Measurements from ENCODE around the gene LSS. TPM values are rescaled to one million over a fixed set of nuclear protein-coding genes. Genes with fewer than 3 reads are reported as not detected.

The LSS gene
- total RNA-seq, 1 experiment from 2014 or later, result 45.7 TPM

- no TSS peak for BruUV-seq (replicated peaks)
- Histone ChIP-seq H2AFZ (ENCODE audit: low read length) (no peak overlapping the region), H3K4me3 (ENCODE audit: low read length) (no peak overlapping the region), H3K9me2 (replicated peaks; ENCODE audit: low read length) (no peaks in the 10 kb centered on the region), H3K4me2 (ENCODE audit: low read length) (no peak overlapping the region), H3K9ac (ENCODE audit: low read length) (no peak overlapping the region), H4K20me1 (ENCODE audit: low read length) (no peaks in the 10 kb centered on the region), H3K4me1 (ENCODE audit: insufficient read depth, low read length) (no peaks in the 10 kb centered on the region), H3F3A (ENCODE audit: low read length, unreplicated experiment) (no peaks in the 10 kb centered on the region), H3K36me3 (ENCODE audit: low read depth, low read length) (peaks cover 66% of the 10 kb centered on the region), H3K27ac (ENCODE audit: low read length) (no peak overlapping the region), H3K79me2 (ENCODE audit: low read length) (no peaks in the 10 kb centered on the region), H3K27me3 (ENCODE audit: low read length) (no peaks in the 10 kb centered on the region), H3K9me3 (ENCODE audit: low read length) (no peaks in the 10 kb centered on the region)
- no peak for TF ChIP-seq EZH2phosphoT487 (IDR thresholded peaks at IDR 0.05; ENCODE audit: borderline replicate concordance, low read length)
- TF ChIP-seq EZH2 (IDR thresholded peaks at IDR 0.05; ENCODE audit: low read length, unreplicated experiment), result no peak
- no peak for TF ChIP-seq CTCF (conservative IDR thresholded peaks at IDR 0.05; ENCODE audit: low read depth, low read length)
- ChIA-PET POLR2A (ENCODE audit: unreplicated experiment) (no interaction called here), CTCF (interaction anchor here (0.7 kb wide), 1 partner anchor 18 kb away, joined by 4 read pairs; no protein-coding TSS in a partner anchor)
- intact Hi-C loops (cut with micrococcal nuclease), result no loop called here
- DNase-seq, result no peak
- no peak for ATAC-seq
These were observed 24.3 kb upstream of the LSS start for GRCh38 chr21:46252840-46253239.

DNA sequence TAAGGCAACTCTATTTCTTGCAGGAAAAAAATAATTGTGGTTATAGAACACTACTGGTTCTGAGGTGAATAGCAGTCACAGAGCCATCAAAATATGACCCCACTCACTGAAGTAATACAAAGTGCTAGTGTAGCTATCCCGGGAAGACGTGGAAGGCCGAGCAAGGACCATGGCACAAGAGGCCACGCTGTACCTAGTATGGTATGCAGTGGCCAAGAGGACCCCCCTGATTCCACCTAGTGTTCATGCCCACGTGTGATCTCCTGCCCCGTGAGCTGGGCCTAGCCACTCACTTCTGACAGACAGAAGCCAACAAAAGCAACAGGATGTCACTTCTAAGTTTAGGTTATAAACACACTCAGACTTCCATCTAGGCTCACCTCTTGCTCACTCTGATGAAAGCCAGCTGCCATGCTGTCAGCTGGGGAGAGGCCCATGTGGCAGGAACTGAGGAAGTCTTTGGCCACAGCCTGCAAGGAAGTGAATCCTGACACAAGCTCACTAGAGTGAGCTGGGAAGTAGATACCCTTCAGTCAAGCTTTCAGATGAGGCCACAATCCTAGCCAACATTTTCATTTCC, 21.7 kb upstream of the LSS start:
- Histone ChIP-seq H3K27ac (ENCODE audit: low read length) (no peak overlapping the region), H3K27me3 (ENCODE audit: low read length) (no peaks in the 10 kb centered on the region), H3K4me2 (ENCODE audit: low read length) (no peak overlapping the region), H3K4me1 (ENCODE audit: insufficient read depth, low read length) (no peaks in the 10 kb centered on the region), H2AFZ (ENCODE audit: low read length) (no peak overlapping the region), H3K4me3 (ENCODE audit: low read length) (no peak overlapping the region), H3K79me2 (ENCODE audit: low read length) (no peaks in the 10 kb centered on the region), H4K20me1 (ENCODE audit: low read length) (no peaks in the 10 kb centered on the region), H3K9me3 (ENCODE audit: low read length) (no peaks in the 10 kb centered on the region), H3F3A (ENCODE audit: low read length, unreplicated experiment) (no peaks in the 10 kb centered on the region), H3K9ac (ENCODE audit: low read length) (no peak overlapping the region), H3K9me2 (replicated peaks; ENCODE audit: low read length) (no peaks in the 10 kb centered on the region), H3K36me3 (ENCODE audit: low read depth, low read length) (peaks cover 72% of the 10 kb centered on the region)
- no peak for DNase-seq
- CTCF ChIA-PET, result no interaction called here
- TF ChIP-seq EZH2phosphoT487 (IDR thresholded peaks at IDR 0.05; ENCODE audit: borderline replicate concordance, low read length) (no peak), EZH2 (IDR thresholded peaks at IDR 0.05; ENCODE audit: low read length, unreplicated experiment) (no peak), CTCF (conservative IDR thresholded peaks at IDR 0.05; ENCODE audit: low read depth, low read length) (no peak)
- intact Hi-C loops (cut with micrococcal nuclease), result no loop called here
- POLR2A ChIA-PET (ENCODE audit: unreplicated experiment), result no interaction called here
- BruUV-seq (replicated peaks), result no TSS peak
- ATAC-seq, result no peak

- no peak for DNase-seq
- intact Hi-C loops (cut with micrococcal nuclease), result no loop called here
- Histone ChIP-seq H3K9me2 (replicated peaks; ENCODE audit: low read length) (no peaks in the 10 kb centered on the region), H4K20me1 (ENCODE audit: low read length) (no peaks in the 10 kb centered on the region), H2AFZ (ENCODE audit: low read length) (no peak overlapping the region), H3K9ac (ENCODE audit: low read length) (no peak overlapping the region), H3K4me2 (ENCODE audit: low read length) (no peak overlapping the region), H3F3A (ENCODE audit: low read length, unreplicated experiment) (no peaks in the 10 kb centered on the region), H3K4me3 (ENCODE audit: low read length) (no peak overlapping the region), H3K27ac (ENCODE audit: low read length) (no peak overlapping the region), H3K79me2 (ENCODE audit: low read length) (no peaks in the 10 kb centered on the region), H3K27me3 (ENCODE audit: low read length) (no peaks in the 10 kb centered on the region), H3K9me3 (ENCODE audit: low read length) (no peaks in the 10 kb centered on the region), H3K4me1 (ENCODE audit: insufficient read depth, low read length) (no peaks in the 10 kb centered on the region), H3K36me3 (ENCODE audit: low read depth, low read length) (peaks cover 72% of the 10 kb centered on the region)
- ChIA-PET CTCF (no interaction called here), POLR2A (ENCODE audit: unreplicated experiment) (no interaction called here)
- no peak for TF ChIP-seq EZH2 (IDR thresholded peaks at IDR 0.05; ENCODE audit: low read length, unreplicated experiment)
- no TSS peak for BruUV-seq (replicated peaks)
- ATAC-seq, result no peak
These were observed 20.3 kb upstream of the LSS start for GRCh38 chr21:46248827-46249226.
